C1 segment of cervical spinal cord (tissue), 14 donors: ENCODE data around the gene IL5.
A peak's percentile ranks its signal among the peaks of the same experiment; 100 is the strongest.
"Not testable (repeated sequence)": the region's sequence is repeated elsewhere in the genome, so short reads cannot be mapped to it uniquely, and the experiment has no call there.

Experiments used
- DNase-seq, 14 donors: peaks; one replicate each; lab custom pipeline; 2025; lab: John Stamatoyannopoulos, UW

IL5 gene

GRCh38 chr5:132543472-132544201 is at the start of gene IL5:
TSS of gene IL5 (minus strand) at chr5:132543522. CDS start at chr5:132543478, 44 bp downstream.
- no peak for DNase-seq

- no peak for DNase-seq
Measured at GRCh38 chr5:132592521-132592920, 49.2 kb upstream of the IL5 start.

- no peak for DNase-seq
Measured at GRCh38 chr5:132591145-132591544, 47.8 kb upstream of the IL5 start.

GRCh38 chr5:132589467-132589866 is 46.1 kb upstream of the IL5 start:
- DNase-seq = no peak

- no peak for DNase-seq
Measured at GRCh38 chr5:132586063-132586462, 42.7 kb upstream of the IL5 start.

GRCh38 chr5:132584560-132584959 is 41.2 kb upstream of the IL5 start:
- DNase-seq = not testable (repeated sequence)

- no peak for DNase-seq
Measured at GRCh38 chr5:132576123-132576522, 32.8 kb upstream of the IL5 start.

- DNase-seq = no peak
Measured at GRCh38 chr5:132566657-132567056, 23.3 kb upstream of the IL5 start.

- DNase-seq = not testable (repeated sequence)
Measured at GRCh38 chr5:132564555-132564954, 21.2 kb upstream of the IL5 start.

- no peak for DNase-seq
Measured at GRCh38 chr5:132561601-132562000, 18.3 kb upstream of the IL5 start.

- DNase-seq = no peak
Measured at GRCh38 chr5:132559383-132560060, 16.2 kb upstream of the IL5 start.

GRCh38 chr5:132557478-132558172 is 14.3 kb upstream of the IL5 start:
- DNase-seq = peak in 1 of 14 donors; percentile 54

GRCh38 chr5:132556763-132557477 is 13.6 kb upstream of the IL5 start, which contains the start of gene RAD50:
TSS of gene RAD50 (plus strand) at chr5:132556977. CDS start at chr5:132557325, 348 bp downstream.
- peak; percentile 26 to 92 (median 84) for DNase-seq

- DNase-seq = no peak
Measured at GRCh38 chr5:132556153-132556762, 12.9 kb upstream of the IL5 start.

GRCh38 chr5:132549576-132549975 is 6.3 kb upstream of the IL5 start:
- no peak for DNase-seq

- DNase-seq = not testable (repeated sequence)
Measured at GRCh38 chr5:132548834-132549233, 5.5 kb upstream of the IL5 start.

- DNase-seq = no peak
Measured at GRCh38 chr5:132547269-132547668, 3.9 kb upstream of the IL5 start.

- DNase-seq = no peak
Measured at GRCh38 chr5:132546108-132546507, 2.8 kb upstream of the IL5 start.

GRCh38 chr5:132540764-132541163 is 2.6 kb downstream of the IL5 start:
- peak in 9 of 14 donors; percentile 1 to 37 (median 18) for DNase-seq

- no peak for DNase-seq
Measured at GRCh38 chr5:132540149-132540548, 3.2 kb downstream of the IL5 start.

GRCh38 chr5:132539716-132540115 is 3.6 kb downstream of the IL5 start:
- DNase-seq = no peak
